ENCODE measurements around the gene SMYD3.
"Not testable (repeated sequence)": the region's sequence is repeated elsewhere in the genome, so short reads cannot be mapped to it uniquely, and the experiment has no call there.

SMYD3 gene

GRCh38 chr1:245779797-245780755 is 727.0 kb downstream of the SMYD3 start:
- DNase-seq: no peak
- intact Hi-C loops (cut with DNase I): no loop called here

GRCh38 chr1:245777752-245778151 is 729.3 kb downstream of the SMYD3 start:
- intact Hi-C loops (cut with DNase I): no loop called here
- DNase-seq: no peak

GRCh38 chr1:245776694-245777332 is 730.3 kb downstream of the SMYD3 start:
- intact Hi-C loops (cut with DNase I): no loop called here
- DNase-seq: no peak

- intact Hi-C loops (cut with DNase I): no loop called here
- DNase-seq: no peak
These were observed 730.9 kb downstream of the SMYD3 start for GRCh38 chr1:245776139-245776538.

GRCh38 chr1:245774931-245775330 is 732.1 kb downstream of the SMYD3 start:
- intact Hi-C loops (cut with DNase I); DNase-seq: not testable (repeated sequence)

GRCh38 chr1:245774196-245774595 is 732.9 kb downstream of the SMYD3 start:
- DNase-seq: no peak
- intact Hi-C loops (cut with DNase I): no loop called here

GRCh38 chr1:245773344-245773743 is 733.7 kb downstream of the SMYD3 start:
- no peak for DNase-seq
- intact Hi-C loops (cut with DNase I): no loop called here

GRCh38 chr1:245772739-245773138 is 734.3 kb downstream of the SMYD3 start:
- intact Hi-C loops (cut with DNase I): no loop called here
- no peak for DNase-seq

- intact Hi-C loops (cut with DNase I): no loop called here
- DNase-seq: no peak
These were observed 734.8 kb downstream of the SMYD3 start for GRCh38 chr1:245772325-245772724.

GRCh38 chr1:245771511-245772281 is 735.4 kb downstream of the SMYD3 start:
- peak in 25 of 42 donors; percentile 4 to 80 (median 37) for DNase-seq
- intact Hi-C loops (cut with DNase I): no loop called here

- intact Hi-C loops (cut with DNase I): no loop called here
- no peak for DNase-seq
These were observed 736.9 kb downstream of the SMYD3 start for GRCh38 chr1:245770156-245770555.

GRCh38 chr1:245768596-245768995 is 738.5 kb downstream of the SMYD3 start:
- intact Hi-C loops (cut with DNase I): no loop called here

GRCh38 chr1:245765230-245766000 is 741.7 kb downstream of the SMYD3 start:
- peak in 19 of 42 donors; percentile 5 to 56 (median 31) for DNase-seq
- intact Hi-C loops (cut with DNase I): no loop called here

More at GRCh38 chr1:245768596-245768995, 738.5 kb downstream of the SMYD3 start:
- no peak for DNase-seq

- no peak for DNase-seq
These were observed 743.2 kb downstream of the SMYD3 start for GRCh38 chr1:245763873-245764331.

GRCh38 chr1:245762396-245762910 is 744.6 kb downstream of the SMYD3 start:
- intact Hi-C loops (cut with DNase I): no loop called here
- no peak for DNase-seq

More at GRCh38 chr1:245763873-245764331, 743.2 kb downstream of the SMYD3 start:
- intact Hi-C loops (cut with DNase I): no loop called here

GRCh38 chr1:245760301-245760700 is 746.8 kb downstream of the SMYD3 start:
- intact Hi-C loops (cut with DNase I): no loop called here
- DNase-seq: no peak

- intact Hi-C loops (cut with DNase I): no loop called here
- no peak for DNase-seq
These were observed 752.6 kb downstream of the SMYD3 start for GRCh38 chr1:245754463-245754961.

- intact Hi-C loops (cut with DNase I): no loop called here
- DNase-seq: peak in 12 of 42 donors; percentile 8 to 49 (median 26)
These were observed 753.3 kb downstream of the SMYD3 start for GRCh38 chr1:245753807-245754206.

Measured in head of caudate nucleus (tissue), 42 donors.